GM18520 (cell line): ENCODE measurements around the gene DACH1.
"Not testable (repeated sequence)": the region's sequence is repeated elsewhere in the genome, so short reads cannot be mapped to it uniquely, and the experiment has no call there.

Experiments used
- ATAC-seq: cut with Tn5 transposase; IDR thresholded peaks from one replicate; pipeline ENCODE4 v1.9.1; 2021; ENCODE audit not compliant: unreplicated experiment

The DACH1 gene

DNA sequence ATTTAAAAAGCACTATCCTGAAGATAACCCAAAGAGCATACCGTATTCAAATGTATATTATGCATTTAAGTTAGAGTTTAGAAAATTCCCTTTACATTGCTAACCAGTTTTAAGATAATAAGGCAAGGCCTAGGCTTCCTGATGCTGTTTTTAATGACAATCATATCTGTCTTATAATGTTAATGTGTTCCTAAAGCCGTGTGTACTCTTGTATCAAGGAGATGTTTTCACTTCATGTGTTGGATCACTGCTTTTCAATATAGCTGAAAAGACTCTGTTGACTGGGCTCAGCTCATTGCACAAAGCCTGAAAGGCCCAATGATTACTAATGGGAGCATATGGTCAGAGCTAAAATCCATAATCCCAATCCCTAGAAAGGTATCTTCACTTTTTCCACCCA lies 81.6 kb downstream of the DACH1 start:
- no peak for ATAC-seq

DNA sequence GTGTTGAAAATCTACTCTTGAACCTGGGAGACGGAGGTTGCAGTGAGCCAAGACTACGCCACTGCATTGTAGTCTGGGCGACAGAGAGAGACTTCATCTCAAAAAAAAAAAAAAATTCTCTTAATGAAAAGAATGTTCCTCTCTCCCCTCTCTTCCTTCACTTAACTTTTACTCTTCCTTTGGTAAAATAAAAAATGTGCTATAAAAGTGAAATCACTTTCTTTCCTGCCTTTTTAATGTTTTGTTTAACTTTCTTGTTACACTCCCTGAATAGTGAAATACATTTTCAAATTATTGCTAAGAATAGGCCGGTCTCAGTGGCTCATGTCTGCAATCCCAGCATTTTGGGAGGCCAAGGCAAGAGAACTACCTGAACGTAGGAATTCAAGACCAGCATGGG lies 86.5 kb downstream of the DACH1 start:
- no peak for ATAC-seq

DNA sequence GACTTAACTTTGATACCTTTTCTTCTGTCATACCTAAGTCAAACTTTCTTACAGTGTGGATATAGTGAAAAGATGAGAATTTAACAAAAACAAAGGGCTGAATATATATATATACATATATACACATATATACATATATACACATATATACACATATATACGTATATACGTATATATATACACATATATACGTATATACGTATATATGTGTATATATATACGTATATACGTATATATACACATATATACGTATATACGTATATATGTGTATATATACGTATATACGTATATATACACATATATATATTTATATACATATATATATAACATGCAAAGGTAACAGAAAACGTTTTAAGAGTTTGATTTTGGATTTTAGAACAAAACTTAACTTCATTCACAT lies 88.0 kb downstream of the DACH1 start:
- not testable (repeated sequence) for ATAC-seq

DNA sequence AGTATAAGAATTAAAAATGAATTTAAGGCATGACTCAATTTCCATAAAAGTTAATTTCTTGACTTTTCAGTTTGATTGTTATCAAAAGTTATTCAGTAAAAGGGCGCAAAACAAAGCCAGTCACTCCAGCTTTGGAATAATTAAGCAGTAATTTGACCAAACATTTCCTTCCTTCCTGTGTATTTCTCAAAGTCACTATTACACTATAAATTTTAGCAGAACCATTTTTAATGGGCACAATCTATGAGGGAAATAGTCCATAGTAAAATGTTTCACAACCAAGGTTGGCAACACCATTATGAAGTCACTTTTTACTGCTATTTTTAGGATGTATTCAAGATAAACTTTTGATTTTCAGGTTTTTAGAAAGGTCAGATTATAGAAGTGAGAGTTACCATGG lies 91.0 kb downstream of the DACH1 start:
- no peak for ATAC-seq

DNA sequence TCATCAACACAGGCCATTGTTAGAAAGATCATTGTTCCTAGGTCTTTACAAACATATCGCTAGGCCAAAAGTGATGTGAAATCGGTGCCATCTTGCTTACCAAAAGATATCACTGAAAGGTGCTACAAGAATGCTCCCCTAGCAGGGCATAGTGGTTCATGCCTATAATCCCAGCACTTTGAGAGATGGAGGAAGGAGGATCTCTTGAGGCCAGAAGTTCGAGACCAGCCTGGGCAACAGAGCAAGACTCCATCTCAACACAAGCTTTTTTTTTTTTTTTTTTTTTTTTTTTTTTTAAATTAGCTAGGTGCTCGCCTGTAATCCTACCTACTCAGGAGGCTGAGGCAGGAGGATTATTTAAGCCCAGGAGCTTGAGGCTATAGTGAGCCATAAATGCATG lies 92.1 kb downstream of the DACH1 start:
- ATAC-seq: no peak

DNA sequence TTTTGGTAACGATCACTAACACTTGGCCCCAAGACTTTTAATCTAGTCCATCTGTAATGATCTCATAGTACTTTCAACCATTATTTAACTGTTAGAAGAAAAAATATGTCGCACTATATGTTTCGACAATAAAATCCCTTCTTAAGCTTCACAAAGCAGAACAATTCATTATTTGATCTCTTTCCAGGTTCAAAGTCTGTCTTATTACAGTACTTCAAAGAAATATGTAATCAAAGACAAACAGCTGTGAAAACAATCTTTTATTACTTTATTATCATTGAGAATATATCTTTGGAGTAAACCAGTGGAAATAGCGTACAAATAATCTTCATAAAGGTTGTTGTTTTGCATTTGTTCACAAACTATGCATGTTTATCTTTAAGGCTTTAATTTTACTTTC lies 93.5 kb downstream of the DACH1 start:
- ATAC-seq: no peak

DNA sequence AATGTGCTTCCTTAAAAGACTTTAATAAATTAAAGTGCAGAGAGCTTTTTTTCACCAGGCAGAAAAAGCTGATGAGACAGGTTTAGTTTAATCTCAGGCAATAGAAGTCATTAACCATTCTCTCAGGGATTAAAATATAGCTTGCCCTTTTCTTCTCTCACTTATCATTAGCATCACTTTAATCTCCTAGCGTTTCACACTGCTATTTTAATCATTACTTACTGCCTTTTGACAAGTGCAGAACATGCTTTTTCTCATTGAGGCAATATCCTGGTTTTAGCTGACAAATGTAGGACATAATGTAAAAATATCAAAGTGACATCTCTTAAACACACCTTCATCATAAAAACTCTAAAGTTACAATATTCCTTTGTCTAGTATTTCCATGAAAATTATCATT lies 94.6 kb downstream of the DACH1 start:
- ATAC-seq: no peak

DNA sequence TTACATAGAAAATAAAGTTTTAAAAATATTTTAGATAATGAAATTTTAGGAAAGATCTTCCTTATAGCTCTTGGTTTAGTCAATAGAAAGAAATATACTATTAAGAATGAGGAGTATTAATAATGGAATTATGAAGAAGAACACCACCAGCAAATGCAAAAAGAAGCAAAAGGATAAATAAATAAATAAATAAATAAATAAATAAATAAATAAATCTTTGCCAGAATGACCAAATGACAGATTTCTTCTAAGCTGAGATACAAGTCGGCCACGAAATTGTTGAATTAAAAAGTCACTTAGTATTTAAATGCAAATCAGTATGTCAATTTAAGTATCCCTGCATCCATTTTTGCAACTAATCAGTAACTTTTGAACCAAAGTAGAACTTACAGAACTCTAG lies 95.9 kb downstream of the DACH1 start:
- ATAC-seq: no peak

DNA sequence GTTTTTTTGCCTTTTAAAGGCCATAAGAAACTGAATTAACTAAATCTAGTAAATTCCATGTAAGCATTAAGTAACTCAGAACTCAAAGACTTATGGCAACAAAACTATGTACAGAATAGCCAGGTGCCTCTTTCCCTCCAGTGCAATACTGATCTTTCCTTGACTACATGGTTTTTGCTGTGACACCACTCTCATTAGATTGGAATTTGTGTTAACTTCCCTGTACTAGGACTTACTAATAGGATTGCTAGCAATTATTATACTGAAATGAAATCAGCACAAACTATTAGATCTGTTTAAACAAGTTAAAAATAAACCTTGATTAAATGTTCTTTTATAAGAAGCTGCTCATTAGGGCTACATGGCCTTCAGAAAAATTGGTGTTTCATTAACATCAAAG lies 96.3 kb downstream of the DACH1 start:
- no peak for ATAC-seq

DNA sequence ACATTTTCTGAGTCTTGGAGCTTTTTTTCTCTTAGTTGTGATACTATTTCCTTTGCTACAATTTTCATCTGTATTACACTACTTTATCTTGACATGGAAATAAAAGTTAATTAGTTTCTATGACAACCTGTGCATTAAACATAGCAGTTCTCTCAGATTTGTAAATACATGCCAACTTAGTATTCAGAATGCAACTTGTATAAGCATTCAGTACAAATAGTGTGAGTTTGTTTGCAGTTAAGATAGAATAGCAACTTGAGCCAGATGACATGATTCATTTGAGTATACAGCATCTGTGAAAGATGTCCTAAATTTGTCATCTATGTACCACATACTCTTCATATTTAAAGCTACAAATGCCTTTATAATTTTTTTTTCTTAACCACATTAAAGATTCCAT lies 98.1 kb downstream of the DACH1 start:
- no peak for ATAC-seq

DNA sequence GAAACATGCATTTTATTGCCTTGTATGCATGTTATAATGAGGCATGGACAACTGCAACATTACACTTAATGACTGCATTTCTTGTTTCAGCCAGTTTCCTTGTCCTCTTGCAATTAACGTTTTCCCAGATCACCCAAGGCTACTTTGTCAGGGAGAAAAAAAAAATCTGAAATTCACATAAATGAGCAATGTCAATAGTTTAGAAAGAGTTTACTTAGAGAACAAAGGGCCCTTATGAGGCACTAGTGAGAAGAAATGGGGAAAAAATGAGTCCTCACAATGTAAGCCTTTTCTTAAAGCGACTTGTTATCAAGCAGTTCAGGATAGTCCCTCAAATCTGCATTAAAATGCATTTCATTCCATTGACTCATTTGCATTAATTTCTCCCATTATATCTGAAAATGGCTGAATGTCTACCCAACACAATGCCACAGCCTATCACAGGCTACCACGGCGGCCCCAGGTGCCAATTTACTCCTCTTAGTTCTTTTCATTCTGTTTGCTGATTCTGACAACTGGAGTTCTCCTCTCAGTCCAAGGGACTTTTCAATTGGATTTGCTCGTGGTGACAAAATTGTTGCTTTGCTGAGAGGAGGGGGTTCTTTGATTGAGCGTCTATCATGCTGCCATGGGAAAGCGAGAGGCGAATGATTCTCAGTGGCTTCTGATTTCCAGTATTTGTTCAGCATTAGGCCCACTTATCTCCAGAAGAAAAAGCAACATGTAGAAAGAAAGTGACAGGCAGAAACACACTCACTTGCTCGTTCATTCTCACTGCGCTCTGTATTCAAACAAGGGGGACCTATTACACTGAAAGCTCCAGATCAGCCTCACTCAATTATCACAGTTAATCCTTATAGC lies 107.1 kb downstream of the DACH1 start:
- ATAC-seq: no peak

DNA sequence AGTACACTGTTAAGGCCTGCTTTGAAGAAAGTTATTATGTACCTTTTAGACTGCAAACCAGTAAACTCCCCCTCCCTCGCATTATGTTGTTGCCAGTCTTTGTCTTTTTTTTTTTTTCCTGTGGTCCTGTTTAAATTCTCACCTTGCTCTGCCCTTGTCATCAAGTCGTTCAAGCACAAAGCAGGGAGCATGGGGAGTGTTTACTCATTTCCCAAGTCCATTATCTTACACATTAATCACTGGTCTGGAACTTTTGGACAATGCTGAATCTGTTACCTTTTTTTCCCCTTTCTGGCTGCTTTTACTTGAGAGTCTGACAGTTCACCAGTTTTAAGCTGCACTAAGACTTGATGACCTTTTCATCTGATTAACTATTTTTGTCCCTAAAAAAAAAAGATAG lies 108.2 kb downstream of the DACH1 start:
- no peak for ATAC-seq

DNA sequence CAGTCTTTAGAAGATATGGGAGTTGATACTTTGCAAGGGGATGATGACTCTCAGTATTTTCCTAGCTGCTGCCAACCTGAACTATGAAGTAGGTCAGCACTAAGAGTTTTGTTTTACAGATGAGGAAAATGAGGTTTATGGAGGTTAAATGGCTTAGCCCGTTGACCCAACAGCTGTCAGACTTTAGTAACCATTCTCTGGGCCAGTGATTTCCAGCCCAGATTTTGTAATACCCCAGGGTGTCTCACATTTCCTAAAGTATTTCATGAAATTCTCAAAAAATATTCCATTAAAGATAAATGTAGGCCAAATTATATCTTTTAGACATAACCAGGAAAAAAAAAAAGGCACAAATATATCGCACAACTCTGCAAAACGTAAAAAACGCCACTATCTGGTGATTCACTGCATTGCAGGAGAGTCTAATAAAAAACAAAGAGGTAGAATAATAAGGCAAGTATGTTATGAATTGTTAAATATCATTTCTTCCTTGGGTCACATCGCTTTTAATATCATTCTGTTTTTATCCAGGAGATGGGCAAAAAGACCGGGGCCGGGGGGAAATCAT lies 112.5 kb downstream of the DACH1 start:
- no peak for ATAC-seq

DNA sequence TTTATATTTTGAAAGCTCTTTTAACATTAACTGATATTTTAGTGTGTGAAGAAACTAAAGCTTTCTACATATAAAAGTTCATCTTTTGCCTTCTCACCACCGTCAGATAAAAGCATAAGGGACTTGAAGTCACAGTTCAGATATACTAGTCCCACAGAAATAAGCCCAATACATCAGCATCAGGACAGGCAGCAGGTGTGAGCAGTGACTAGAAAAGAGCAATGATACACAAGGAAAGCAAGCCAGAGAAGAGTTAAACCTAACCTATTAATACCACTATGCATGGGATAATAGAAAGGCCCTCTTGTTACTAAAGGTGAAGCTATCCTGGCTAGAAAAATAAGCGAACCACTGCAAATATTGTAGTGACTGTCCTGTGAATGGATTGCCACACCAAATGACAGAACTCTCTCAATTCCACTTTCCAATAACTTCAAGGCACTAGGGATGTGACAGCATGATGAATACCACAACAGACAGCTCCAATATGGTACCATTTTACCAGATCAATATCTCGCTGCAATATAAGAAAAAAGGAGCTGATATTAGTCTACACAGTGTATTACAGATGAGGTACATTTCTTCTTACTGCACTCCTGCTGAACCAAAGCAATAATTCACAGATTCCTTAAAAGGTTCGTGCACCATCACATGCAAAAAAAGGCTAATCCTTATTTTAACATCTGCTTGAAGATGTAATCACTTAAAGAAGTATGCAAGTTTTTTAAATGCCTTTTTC lies 114.1 kb downstream of the DACH1 start:
- ATAC-seq: no peak

DNA sequence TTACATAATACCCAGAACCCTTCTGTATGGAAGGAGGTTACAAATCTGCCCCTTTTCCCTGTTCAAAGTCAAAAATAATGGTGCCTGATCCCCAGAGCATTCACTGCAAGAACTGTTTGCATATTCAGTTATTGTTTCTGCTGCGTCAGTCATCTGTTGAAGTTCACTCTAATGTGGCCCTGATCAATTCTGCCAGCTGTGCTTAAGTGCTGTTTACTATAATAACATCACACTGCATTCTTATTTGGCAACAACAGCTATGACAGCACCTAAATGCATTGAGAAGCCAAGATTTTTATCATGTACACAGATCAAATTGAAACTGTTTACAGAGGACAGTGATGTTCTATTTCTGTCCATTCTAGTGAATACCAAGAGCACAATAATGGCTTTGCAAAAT lies 115.9 kb downstream of the DACH1 start:
- no peak for ATAC-seq

DNA sequence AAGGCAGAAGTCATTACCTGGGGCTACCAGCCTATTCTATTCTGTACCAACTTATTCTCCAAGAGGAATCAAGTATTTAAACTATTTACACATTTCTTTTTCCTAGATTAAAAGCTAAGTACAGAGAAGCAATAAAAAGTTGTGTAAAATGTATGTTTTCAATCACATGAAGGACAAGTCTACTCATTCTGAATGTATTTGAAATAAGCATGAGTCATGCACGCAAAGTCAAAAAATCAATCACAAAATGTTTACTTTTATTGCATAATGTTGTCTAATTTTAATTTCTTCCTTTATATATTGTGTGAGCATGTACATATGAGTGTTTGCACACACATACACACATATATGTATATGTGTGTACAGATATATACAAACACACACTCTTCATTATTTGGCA lies 136.7 kb downstream of the DACH1 start:
- no peak for ATAC-seq

DNA sequence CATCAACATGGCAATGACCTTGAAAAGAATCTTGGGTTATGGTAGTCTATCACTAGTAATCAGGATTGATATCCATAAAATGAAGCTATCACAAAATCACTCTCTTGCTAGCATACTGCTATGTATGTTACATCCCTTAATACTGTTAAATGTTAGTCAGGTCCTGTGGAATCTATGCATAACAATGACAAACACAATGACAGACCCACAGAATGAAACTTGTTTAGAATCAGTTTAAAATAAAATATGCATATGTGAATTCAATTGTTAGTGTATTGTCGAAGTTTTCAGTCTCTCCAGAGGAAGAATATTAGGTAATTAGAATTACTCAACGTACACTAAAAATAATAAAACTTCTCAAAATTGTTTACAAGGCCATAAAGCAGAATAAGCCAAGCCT lies 137.6 kb downstream of the DACH1 start:
- ATAC-seq: no peak

DNA sequence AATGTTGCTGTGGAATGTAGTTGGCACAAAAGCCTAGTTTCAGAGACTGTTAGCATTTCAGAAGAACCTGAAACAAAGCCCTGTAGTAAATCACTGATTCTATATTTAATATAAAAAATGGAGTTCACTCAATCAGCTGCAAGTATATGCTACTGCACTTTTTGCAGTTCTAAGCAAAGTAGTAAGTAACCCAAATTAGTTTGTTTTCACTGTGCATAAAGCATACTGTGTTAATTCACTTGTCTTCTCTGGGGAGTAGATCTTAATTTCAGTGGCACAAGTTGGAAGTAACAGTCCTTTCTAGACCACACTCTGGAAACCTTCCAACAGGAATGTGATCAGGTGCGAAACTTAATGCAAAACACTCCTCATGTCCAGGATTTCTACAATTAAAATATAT lies 139.3 kb downstream of the DACH1 start:
- ATAC-seq: no peak

DNA sequence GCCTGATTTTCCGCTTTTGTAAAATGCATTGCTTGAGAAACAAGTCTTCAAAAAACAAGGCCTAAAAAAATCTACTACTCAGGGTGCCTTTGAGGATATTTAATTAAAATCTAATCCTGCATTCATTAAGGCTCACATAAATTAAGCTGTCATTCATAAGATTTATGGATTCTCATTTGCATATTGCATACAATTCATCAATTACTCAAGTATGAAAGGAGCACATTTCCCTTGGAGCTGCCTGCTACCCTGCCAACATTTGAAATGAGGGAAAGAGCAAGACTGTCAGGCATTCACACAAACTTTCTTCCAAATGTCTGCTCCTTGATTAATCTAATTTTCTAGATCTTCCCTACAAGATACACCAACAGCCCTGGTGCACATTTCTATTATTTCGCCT lies 140.0 kb downstream of the DACH1 start:
- no peak for ATAC-seq

DNA sequence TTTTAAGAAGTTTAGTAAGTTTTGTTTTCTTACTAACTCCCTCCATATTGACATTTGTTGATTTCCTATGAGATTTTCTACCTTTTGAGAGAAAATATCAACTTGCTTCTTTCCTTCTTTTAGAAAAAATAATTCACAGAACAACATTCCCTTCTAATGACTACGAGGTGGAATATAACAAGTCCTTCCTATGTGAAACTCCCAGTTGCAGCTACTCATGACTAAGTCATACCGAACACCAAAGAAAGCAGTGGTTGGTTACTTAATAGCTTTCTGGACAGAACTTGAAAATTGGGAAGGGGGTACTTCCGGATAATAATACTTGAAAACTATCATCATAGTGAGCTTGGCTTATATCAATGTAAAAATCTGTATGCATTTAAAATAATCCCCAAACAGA lies 144.8 kb downstream of the DACH1 start:
- no peak for ATAC-seq

DNA sequence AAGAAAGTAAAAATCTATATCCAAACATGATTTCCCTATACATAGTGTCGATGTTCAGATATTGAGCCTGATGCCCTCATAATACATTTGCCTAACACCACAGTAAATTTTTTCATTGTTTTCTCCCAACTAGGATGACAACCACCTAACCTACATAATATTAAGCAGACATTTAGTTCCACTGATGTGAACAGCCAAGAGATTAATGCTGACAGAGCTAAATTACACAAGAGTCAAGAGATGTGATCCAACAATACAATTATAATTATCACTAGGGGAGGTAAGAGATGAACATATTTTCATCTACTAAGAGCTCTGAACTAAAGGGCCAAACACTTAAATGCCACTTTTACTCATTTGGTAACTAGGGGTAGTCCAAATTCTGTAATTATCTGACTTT lies 145.9 kb downstream of the DACH1 start:
- no peak for ATAC-seq

DNA sequence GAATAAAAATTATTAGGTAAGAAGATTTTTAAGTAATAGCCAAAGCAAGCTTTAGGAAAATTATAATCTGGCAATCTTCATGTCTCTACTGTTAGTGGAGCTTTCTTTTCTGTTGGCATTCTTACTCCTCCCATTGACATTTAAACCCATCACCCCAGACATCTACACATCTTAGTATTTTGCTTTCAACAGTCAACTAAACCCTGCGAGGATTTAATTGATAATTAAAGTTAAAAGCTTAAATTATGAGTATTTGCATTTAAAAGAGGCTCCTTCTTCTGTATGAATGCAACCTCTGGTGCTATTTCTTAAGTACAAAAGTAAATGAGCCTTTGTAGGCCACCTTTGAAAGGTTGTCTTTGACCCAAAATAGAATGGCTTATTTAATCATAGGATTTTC lies 148.1 kb downstream of the DACH1 start:
- no peak for ATAC-seq
